HG02981 (cell line): ENCODE measurements around the gene SYT14.
"Not testable (repeated sequence)": the region's sequence is repeated elsewhere in the genome, so short reads cannot be mapped to it uniquely, and the experiment has no call there.

Experiments
- ATAC-seq: cut with Tn5 transposase; IDR thresholded peaks from one replicate; pipeline ENCODE4 v1.9.1; 2021; ENCODE audit warnings: mild to moderate bottlenecking, moderate library complexity; ENCODE audit not compliant: unreplicated experiment

SYT14 gene

DNA sequence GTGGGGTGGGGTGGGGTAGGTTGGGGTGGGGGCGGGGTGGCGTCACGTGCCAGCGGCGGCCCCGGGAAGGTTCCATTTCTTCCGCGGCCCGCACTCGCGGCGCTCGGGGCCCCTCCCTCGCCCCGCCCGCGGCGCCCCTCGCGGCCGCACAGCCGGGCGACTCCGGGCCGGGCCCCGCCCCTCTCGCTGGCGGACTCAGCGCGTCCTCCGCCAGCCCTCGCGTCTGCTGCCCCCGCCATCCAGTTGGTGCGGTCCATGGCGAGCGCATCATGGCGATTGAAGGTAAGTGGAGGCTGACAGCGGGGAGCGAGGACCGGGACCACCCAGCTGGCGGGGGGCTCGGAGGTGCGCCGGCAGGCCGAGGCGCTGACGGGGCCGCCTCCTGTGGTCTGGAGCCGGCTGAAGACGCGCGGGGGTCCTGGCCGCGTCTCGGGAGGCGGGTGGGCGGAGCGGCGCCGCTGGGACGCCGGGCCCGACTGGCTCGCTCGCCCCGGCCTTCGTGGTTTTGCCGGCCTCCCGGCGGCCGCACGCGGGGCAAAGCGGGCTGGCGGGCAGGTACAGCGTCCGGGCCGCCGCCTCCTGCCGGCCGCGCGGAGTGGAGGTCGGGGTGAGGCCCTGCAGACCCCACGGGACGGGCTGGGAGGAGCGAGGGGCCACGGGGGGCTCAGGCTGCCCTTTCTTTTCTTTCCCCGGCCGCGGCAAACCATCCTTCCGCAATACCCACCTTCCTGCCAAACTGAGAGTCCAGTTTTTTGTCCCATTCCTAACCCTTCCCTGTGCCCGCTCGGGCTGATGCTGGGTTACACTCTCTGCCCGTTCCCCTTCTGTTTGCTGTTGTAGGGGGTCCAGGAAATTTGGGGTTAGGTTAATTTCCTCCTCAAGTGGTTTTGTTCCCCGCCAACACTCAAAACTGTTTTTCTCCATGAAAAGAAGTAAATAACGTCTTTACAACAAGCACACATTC lies at the start of gene SYT14:
Gene SYT14 (plus strand): TSS at position 222 of the 964 bp plus-strand sequence. CDS start 48 bp downstream, at position 270.
- ATAC-seq: no peak

DNA sequence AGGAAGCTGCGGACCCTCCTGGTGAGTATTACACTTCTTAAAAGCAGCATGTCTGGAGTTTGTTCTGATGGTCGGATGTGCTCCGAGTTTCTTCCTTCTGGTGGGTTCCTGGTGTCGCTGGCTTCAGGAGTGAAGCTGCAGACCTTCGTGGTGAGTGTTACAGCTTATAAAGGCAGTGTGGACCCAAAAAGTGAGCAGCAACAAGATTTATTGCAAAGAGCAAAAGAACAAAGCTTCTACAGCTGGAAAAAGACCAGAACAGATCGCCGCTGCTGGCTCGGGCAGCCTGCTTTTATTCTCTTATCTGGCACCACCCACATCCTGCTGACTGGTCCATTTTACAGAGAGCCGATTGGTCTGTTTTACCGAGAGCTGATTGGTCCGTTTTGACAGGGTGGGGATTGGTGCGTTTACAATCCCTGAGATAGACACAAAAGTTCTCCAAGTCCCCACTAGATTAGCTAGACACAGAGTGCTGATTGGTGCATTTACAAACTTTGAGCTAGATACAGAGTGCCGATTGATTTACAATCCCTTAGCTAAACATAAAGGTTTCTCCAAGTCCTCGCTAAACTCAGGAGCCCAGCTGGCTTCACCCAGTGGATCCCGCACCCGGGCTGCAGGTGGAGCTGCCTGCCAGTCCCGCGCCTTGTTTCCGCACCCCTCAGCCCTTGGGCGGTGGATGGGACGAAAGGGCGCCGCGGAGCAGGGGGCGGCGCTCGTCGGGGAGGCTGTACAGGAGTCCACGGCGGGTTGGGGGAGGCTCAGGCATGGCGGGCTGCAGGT lies 49.5 kb upstream of the SYT14 start:
- not testable (repeated sequence) for ATAC-seq

GRCh38 chr1:209889077-209889418 lies 49.0 kb upstream of the SYT14 start:
- no peak for ATAC-seq

GRCh38 chr1:209890641-209891330 lies 47.2 kb upstream of the SYT14 start:
- no peak for ATAC-seq

DNA sequence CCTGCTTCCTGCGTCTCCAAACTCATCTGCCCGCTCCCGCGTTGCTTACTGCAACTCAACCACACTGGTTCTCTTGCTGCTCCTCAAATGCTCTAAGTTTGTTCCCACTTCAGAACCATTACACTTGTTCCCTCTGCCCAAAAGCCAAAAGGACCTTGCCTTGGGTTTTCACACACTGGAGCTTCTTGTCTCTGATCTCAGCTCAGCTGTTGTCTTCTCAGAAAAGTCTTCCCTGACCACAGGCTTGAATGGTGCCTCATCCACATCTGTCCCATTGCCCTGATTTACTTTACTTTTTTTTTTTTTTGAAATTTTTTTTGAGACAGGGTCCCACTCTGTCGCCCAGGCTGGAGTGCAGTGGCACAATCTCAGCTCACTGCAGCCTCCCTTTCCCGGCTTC lies 44.3 kb upstream of the SYT14 start:
- ATAC-seq: no peak

- no peak for ATAC-seq
These were observed 42.3 kb upstream of the SYT14 start for GRCh38 chr1:209895709-209896108.

DNA sequence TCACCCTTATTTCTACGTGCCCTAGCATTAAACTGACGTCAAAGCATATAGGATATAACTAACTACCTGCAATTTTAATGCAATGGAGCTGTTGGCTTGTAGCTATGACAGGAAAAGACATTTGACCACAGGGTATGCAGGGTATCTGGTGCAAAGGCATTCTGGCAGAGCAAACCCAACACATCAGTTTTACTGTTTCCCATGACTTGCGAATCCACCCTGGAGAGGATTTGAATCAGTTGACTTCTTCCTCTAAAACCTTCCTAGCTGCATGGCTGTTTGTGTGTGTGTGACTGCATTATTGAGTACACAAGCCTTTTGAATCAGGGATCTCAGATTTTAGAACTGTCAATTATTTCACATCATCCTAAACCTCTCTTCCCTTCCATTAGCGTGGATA lies 41.7 kb upstream of the SYT14 start:
- ATAC-seq: no peak

- ATAC-seq: not testable (repeated sequence)
These were observed 39.7 kb upstream of the SYT14 start for GRCh38 chr1:209898271-209898670.

GRCh38 chr1:209898851-209899250 lies 39.2 kb upstream of the SYT14 start:
- ATAC-seq: not testable (repeated sequence)

- no peak for ATAC-seq
These were observed 38.1 kb upstream of the SYT14 start for GRCh38 chr1:209899948-209900347.

GRCh38 chr1:209900734-209901133 lies 37.3 kb upstream of the SYT14 start:
- ATAC-seq: no peak

- no peak for ATAC-seq
These were observed 36.8 kb upstream of the SYT14 start for GRCh38 chr1:209901211-209901610.

GRCh38 chr1:209904774-209905173 lies 33.2 kb upstream of the SYT14 start:
- not testable (repeated sequence) for ATAC-seq

- no peak for ATAC-seq
These were observed 26.3 kb upstream of the SYT14 start for GRCh38 chr1:209911746-209912145.

DNA sequence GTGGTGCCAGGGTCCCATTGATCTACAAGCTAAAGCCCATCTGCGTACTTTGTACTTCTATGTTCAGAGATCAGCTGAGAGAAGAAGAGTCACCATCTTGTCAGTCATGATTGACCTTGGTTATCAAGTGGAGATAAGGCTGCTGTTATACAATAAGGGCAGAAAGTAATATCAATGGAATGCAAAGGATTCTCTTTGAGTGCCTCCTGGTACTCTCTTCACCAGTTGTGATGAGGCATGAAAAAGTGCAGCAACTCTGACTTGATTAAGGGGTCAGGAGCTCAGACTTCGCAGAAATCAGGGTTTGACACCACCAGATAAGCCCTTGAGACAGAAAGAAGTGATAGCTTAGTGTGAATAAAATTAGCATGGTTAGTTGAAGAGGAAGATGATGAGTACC lies 25.7 kb upstream of the SYT14 start:
- no peak for ATAC-seq

DNA sequence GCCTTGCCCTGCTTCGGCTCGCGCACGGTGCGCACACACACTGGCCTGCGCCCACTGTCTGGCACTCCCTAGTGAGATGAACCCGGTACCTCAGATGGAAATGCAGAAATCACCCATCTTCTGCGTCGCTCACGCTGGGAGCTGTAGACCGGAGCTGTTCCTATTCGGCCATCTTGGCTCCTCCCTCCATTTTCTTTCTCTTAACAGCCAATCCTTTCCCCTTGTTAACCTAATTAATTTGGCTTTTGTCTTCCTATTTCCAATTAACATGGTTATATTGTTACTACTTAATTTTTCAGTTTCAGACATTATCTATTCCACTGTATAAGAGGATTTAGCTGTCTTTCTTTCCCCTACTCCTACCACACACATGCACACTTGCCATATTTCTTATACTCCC lies 18.4 kb upstream of the SYT14 start:
- ATAC-seq: not testable (repeated sequence)

DNA sequence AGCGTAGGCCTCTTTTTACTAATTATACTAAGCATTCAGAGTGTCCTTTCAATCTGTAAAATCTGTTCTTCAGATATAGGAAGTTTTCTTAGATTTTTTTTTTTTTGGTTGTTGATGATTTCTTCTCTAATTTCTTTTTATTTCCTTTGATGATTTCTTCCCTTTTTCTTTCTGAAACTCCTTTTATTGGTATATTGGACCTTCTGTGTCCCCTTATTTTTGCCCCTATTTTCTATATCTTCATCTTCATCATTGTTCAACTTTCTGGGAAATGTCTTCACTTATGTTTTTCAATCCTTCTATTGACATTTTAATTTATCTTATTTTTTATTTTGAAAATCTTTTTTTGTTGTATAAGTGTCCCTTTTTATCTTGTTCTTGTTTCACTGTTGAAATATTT lies 17.2 kb upstream of the SYT14 start:
- no peak for ATAC-seq

GRCh38 chr1:209924390-209924789 lies 13.6 kb upstream of the SYT14 start:
- no peak for ATAC-seq

DNA sequence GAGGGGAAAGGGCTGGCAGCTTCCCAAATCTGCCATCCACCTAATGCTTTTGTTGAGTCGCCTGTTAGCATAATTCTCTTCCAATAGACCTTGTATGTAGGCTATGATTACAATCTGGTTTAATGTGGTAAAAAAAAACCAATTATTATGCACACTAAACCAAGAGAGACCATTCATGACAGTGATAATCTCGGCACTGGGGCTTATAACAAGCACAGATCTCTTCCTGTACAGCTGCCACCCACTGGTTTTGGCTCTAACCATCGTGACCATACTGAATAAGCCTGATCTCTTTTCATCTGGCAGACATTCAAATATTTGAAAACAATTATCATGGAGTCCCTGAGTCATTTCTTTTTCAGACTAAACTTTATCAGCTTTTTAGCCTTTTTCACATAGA lies 12.0 kb upstream of the SYT14 start:
- no peak for ATAC-seq

GRCh38 chr1:209927466-209927865 lies 10.6 kb upstream of the SYT14 start:
- no peak for ATAC-seq

GRCh38 chr1:209929751-209930150 lies 8.3 kb upstream of the SYT14 start:
- ATAC-seq: no peak
